Hepatocyte (in vitro differentiated cells): ENCODE measurements around the gene FCHO2. TPM values are rescaled to one million over a fixed set of nuclear protein-coding genes. Genes with fewer than 3 reads are reported as not detected.

Experiments
- DNase-seq: peaks from one replicate; pipeline ENCODE4 v3.0.0-alpha.2; 2016; ENCODE audit warnings: low spot score
- H2AFZ ChIP-seq: fragments of 200-600 bp; sonication (generic); 2 replicates; pipeline ENCODE4 v1.6.0; 2016; ENCODE audit warnings: antibody characterized with exemption, mild to moderate bottlenecking
- H3K27ac ChIP-seq: fragments of 200-600 bp; sonication (generic); 2 replicates; pipeline ENCODE4 v1.5.1; 2016; ENCODE audit warnings: mild to moderate bottlenecking
- H3K27me3 ChIP-seq: fragments of 200-600 bp; sonication (generic); 2 replicates; pipeline ENCODE4 v1.6.1; 2016
- H3K36me3 ChIP-seq: fragments of 200-600 bp; sonication (generic); replicated peaks from 2 replicates; pipeline ENCODE4 v1.5.1; 2016; ENCODE audit warnings: low read depth; ENCODE audit not compliant: insufficient read depth
- H3K4me1 ChIP-seq: fragments of 200-600 bp; sonication (generic); 2 replicates; pipeline ENCODE4 v1.5.1; 2016; ENCODE audit warnings: mild to moderate bottlenecking, moderate library complexity; ENCODE audit not compliant: insufficient read depth
- H3K4me2 ChIP-seq: fragments of 200-600 bp; sonication (generic); 2 replicates; pipeline ENCODE4 v1.6.0; 2016
- H3K4me3 ChIP-seq: fragments of 200-600 bp; sonication (generic); 2 replicates; pipeline ENCODE4 v1.5.1; 2016; ENCODE audit warnings: mild to moderate bottlenecking
- H3K79me2 ChIP-seq: fragments of 200-600 bp; sonication (generic); 2 replicates; pipeline ENCODE4 v1.6.0; 2017; ENCODE audit warnings: mild to moderate bottlenecking
- H3K9me2 ChIP-seq: fragments of 200-600 bp; sonication (generic); replicated peaks from 2 replicates; pipeline ENCODE4 v1.6.0; 2017; ENCODE audit warnings: mild to moderate bottlenecking; ENCODE audit not compliant: insufficient read depth
- H3K9me3 ChIP-seq: fragments of 200-600 bp; sonication (generic); 2 replicates; pipeline ENCODE4 v1.5.1; 2016; ENCODE audit warnings: low read depth, mild to moderate bottlenecking
- H4K20me1 ChIP-seq: fragments of 200-600 bp; sonication (generic); 2 replicates; pipeline ENCODE4 v1.6.0; 2016; ENCODE audit warnings: mild to moderate bottlenecking; ENCODE audit not compliant: insufficient read depth, poor library complexity, severe bottlenecking
- CTCF ChIP-seq: fragments of 200-600 bp; sonication (generic); IDR thresholded peaks from 2 replicates; pipeline ENCODE4 v1.5.1; 2016; ENCODE audit warnings: antibody characterized with exemption, mild to moderate bottlenecking; ENCODE audit not compliant: poor library complexity
- EZH2 ChIP-seq: fragments of 200-600 bp; sonication (generic); IDR thresholded peaks from 2 replicates; pipeline ENCODE4 v1.6.1; 2016; ENCODE audit warnings: antibody characterized with exemption, mild to moderate bottlenecking, borderline replicate concordance
- EZH2phosphoT487 ChIP-seq: fragments of 200-600 bp; sonication (generic); IDR thresholded peaks from one replicate; pipeline ENCODE4 v1.6.1; 2018; ENCODE audit warnings: antibody characterized with exemption, mild to moderate bottlenecking, low read depth, moderate library complexity; ENCODE audit not compliant: unreplicated experiment, severe bottlenecking
- WGBS: methylation state at CpG from one replicate; pipeline ENCODE4 v1.1.6; 2016; ENCODE audit warnings: low lambda C conversion rate; ENCODE audit errors: missing lambda C conversion rate; 5-methylcytosine and 5-hydroxymethylcytosine counted together
- polyA plus RNA-seq: library from polyadenylated mRNA; unstranded; fragments of >200 nt; fragmentation: Nextera tagmentation; extraction: Ambion mirVana; gene quantifications from 2 replicates; pipeline ENCODE4 v1.2.1, GENCODE V29; 2016
- total RNA-seq: library from RNA; depleted of rRNA; stranded (reverse); fragments of >200 nt; gene quantifications from 2 replicates; pipeline ENCODE4 v1.2.3, GENCODE V29; 2014

The FCHO2 gene
- total and polyA plus RNA-seq, 2 experiments from 2014 or later: 6.3 to 17.1 TPM

- H3K27me3 ChIP-seq: peaks cover 15% of the 10 kb centered on the region
- no peaks in the 10 kb centered on the region for H3K79me2 ChIP-seq
- H3K9me2 ChIP-seq: no peaks in the 10 kb centered on the region
- no peak overlapping the region for H3K27ac ChIP-seq
- no peak for DNase-seq
- WGBS: 91% methylated on average over 5 of the region's 5 CpGs
- no peaks in the 10 kb centered on the region for H3K36me3 ChIP-seq
- H2AFZ ChIP-seq: no peak overlapping the region
- no peaks in the 10 kb centered on the region for H3K9me3 ChIP-seq
- TF ChIP-seq CTCF (no peak), EZH2 (no peak), EZH2phosphoT487 (no peak)
- no peak overlapping the region for H3K4me3 ChIP-seq
- peaks cover 12% of the 10 kb centered on the region for H3K4me1 ChIP-seq
- no peak overlapping the region for H3K4me2 ChIP-seq
- no peaks in the 10 kb centered on the region for H4K20me1 ChIP-seq
Measured at GRCh38 chr5:73118391-73118973, 162.6 kb downstream of the FCHO2 start.

GRCh38 chr5:73119451-73120157, 163.8 kb downstream of the FCHO2 start:
- Histone ChIP-seq H4K20me1 (no peaks in the 10 kb centered on the region), H3K36me3 (no peaks in the 10 kb centered on the region), H3K27me3 (peaks cover 25% of the 10 kb centered on the region), H3K9me3 (no peaks in the 10 kb centered on the region), H3K4me1 (peaks cover 12% of the 10 kb centered on the region), H3K79me2 (no peaks in the 10 kb centered on the region), H3K4me3 (no peak overlapping the region), H3K27ac (no peak overlapping the region), H2AFZ (peak overlapping the region; percentile 76), H3K4me2 (peak overlapping the region; percentile 84), H3K9me2 (no peaks in the 10 kb centered on the region)
- DNase-seq: peak; percentile 38
- WGBS: 60% methylated on average over 27 of the region's 40 CpGs
- TF ChIP-seq CTCF (no peak), EZH2phosphoT487 (no peak), EZH2 (no peak)

GRCh38 chr5:73120222-73121118, 164.6 kb downstream of the FCHO2 start, which contains the start of gene TMEM171:
TMEM171 (plus strand) TSS chr5:73120575; CDS start chr5:73123374, 2,799 bp downstream.
- peaks cover 26% of the 10 kb centered on the region for H3K27me3 ChIP-seq
- 1% methylated on average over 60 of the region's 94 CpGs for WGBS

More at GRCh38 chr5:73120222-73121118, 164.6 kb downstream of the FCHO2 start, which contains the start of gene TMEM171:
- H3K4me3 ChIP-seq: peak within 1 kb of the TSS; percentile 14
- no peak for TF ChIP-seq EZH2
- no peak for TF ChIP-seq CTCF
- no peak for TF ChIP-seq EZH2phosphoT487
- no peak within 1 kb of the TSS for H3K27ac ChIP-seq
- peaks cover 6% of the 10 kb centered on the region for H3K4me1 ChIP-seq
- DNase-seq: peak; percentile 79
- H3K9me2 ChIP-seq: no peaks in the 10 kb centered on the region
- no peaks in the 10 kb centered on the region for H3K79me2 ChIP-seq
- H2AFZ ChIP-seq: peak within 1 kb of the TSS; percentile 76
- H3K9me3 ChIP-seq: no peaks in the 10 kb centered on the region
- peak within 1 kb of the TSS; percentile 84 for H3K4me2 ChIP-seq
- H3K36me3 ChIP-seq: no peaks in the 10 kb centered on the region
- H4K20me1 ChIP-seq: no peaks in the 10 kb centered on the region
